GM19468 (cell line): ENCODE results near the gene UPK1B.
"Not testable (repeated sequence)": the region's sequence is repeated elsewhere in the genome, so short reads cannot be mapped to it uniquely, and the experiment has no call there.

Experiments used
- ATAC-seq: cut with Tn5 transposase; IDR thresholded peaks from one replicate; pipeline ENCODE4 v1.9.1; 2021; ENCODE audit warnings: mild to moderate bottlenecking, moderate library complexity, moderate number of reproducible peaks; ENCODE audit not compliant: unreplicated experiment; ENCODE audit errors: extremely low read depth

The UPK1B gene

GRCh38 chr3:119242387-119243057 lies 69.1 kb downstream of the UPK1B start:
- ATAC-seq, result not testable (repeated sequence)

GRCh38 chr3:119243058-119243529 lies 69.7 kb downstream of the UPK1B start:
- ATAC-seq, result not testable (repeated sequence)

GRCh38 chr3:119243712-119244111 lies 70.3 kb downstream of the UPK1B start:
- no peak for ATAC-seq

DNA sequence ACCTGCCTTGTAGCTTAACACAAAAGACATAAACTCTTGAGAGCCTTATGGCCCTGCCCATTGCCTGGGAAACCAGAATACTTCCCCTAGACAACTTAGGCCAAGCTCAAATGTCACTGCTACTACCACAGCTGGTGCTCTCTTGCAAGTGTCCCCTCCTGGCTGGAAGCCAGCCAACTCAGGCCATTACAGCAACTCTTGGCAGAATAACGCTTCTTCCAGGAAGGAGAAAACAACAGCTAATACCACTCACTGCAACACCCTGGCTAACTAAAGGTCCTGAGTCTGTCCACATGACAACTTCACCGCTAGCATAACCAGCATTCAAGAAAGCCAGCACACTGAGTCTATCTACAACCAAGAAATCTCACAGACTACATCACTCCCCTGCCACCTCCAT lies 72.4 kb downstream of the UPK1B start:
- ATAC-seq, result no peak
